ENCODE results near the gene FUZ.
A peak's percentile ranks its signal among the peaks of the same experiment; 100 is the strongest.
"Not testable (repeated sequence)": the region's sequence is repeated elsewhere in the genome, so short reads cannot be mapped to it uniquely, and the experiment has no call there.

Gene FUZ

GRCh38 chr19:49836176-49837008 is 23.3 kb upstream of the FUZ start:
- H3K4me3 ChIP-seq (ENCODE audit: low read depth, low read length) = no peak overlapping the region
- no peak for DNase-seq (ENCODE audit: low read depth)

- H3K4me3 ChIP-seq (ENCODE audit: low read depth, low read length) = no peak overlapping the region
- DNase-seq (ENCODE audit: low read depth) = no peak
Measured at GRCh38 chr19:49835562-49835961, 22.5 kb upstream of the FUZ start.

GRCh38 chr19:49833599-49833998 is 20.5 kb upstream of the FUZ start:
- no peak for DNase-seq (ENCODE audit: low read depth)
- H3K4me3 ChIP-seq (ENCODE audit: low read depth, low read length) = no peak overlapping the region

GRCh38 chr19:49832556-49832955 is 19.5 kb upstream of the FUZ start:
- no peak overlapping the region for H3K4me3 ChIP-seq (ENCODE audit: low read depth, low read length)
- no peak for DNase-seq (ENCODE audit: low read depth)

- no peak for DNase-seq (ENCODE audit: low read depth)
Measured at GRCh38 chr19:49831592-49831991, 18.5 kb upstream of the FUZ start.

GRCh38 chr19:49830766-49831165 is 17.7 kb upstream of the FUZ start:
- H3K4me3 ChIP-seq (ENCODE audit: low read depth, low read length) = no peak overlapping the region
- no peak for DNase-seq (ENCODE audit: low read depth)

More at GRCh38 chr19:49831592-49831991, 18.5 kb upstream of the FUZ start:
- H3K4me3 ChIP-seq (ENCODE audit: low read depth, low read length) = no peak overlapping the region

GRCh38 chr19:49829721-49830120 is 16.6 kb upstream of the FUZ start:
- no peak overlapping the region for H3K4me3 ChIP-seq (ENCODE audit: low read depth, low read length)
- no peak for DNase-seq (ENCODE audit: low read depth)

GRCh38 chr19:49829200-49829599 is 16.1 kb upstream of the FUZ start:
- no peak for DNase-seq (ENCODE audit: low read depth)
- H3K4me3 ChIP-seq (ENCODE audit: low read depth, low read length) = no peak overlapping the region

- H3K4me3 ChIP-seq (ENCODE audit: low read depth, low read length) = no peak overlapping the region
- no peak for DNase-seq (ENCODE audit: low read depth)
Measured at GRCh38 chr19:49827034-49827433, 13.9 kb upstream of the FUZ start.

- no peak overlapping the region for H3K4me3 ChIP-seq (ENCODE audit: low read depth, low read length)
- no peak for DNase-seq (ENCODE audit: low read depth)
Measured at GRCh38 chr19:49824662-49825061, 11.6 kb upstream of the FUZ start.

- H3K4me3 ChIP-seq (ENCODE audit: low read depth, low read length) = no peak overlapping the region
- DNase-seq (ENCODE audit: low read depth) = no peak
Measured at GRCh38 chr19:49823472-49823871, 10.4 kb upstream of the FUZ start.

- H3K4me3 ChIP-seq (ENCODE audit: low read depth, low read length) = no peak overlapping the region
- DNase-seq (ENCODE audit: low read depth) = no peak
Measured at GRCh38 chr19:49820125-49820524, 7.0 kb upstream of the FUZ start.

GRCh38 chr19:49819452-49820115 is 6.5 kb upstream of the FUZ start:
- peak overlapping the region; percentile 84 for H3K4me3 ChIP-seq (ENCODE audit: low read depth, low read length)
- DNase-seq (ENCODE audit: low read depth) = not testable (repeated sequence)

GRCh38 chr19:49818649-49819370 is 5.7 kb upstream of the FUZ start:
- DNase-seq (ENCODE audit: low read depth) = no peak
- H3K4me3 ChIP-seq (ENCODE audit: low read depth, low read length) = peak overlapping the region; percentile 84

- peak within 1 kb of the TSS; percentile 84 for H3K4me3 ChIP-seq (ENCODE audit: low read depth, low read length)
- DNase-seq (ENCODE audit: low read depth) = peak; percentile 35
Measured at GRCh38 chr19:49817964-49818648, 5.0 kb upstream of the FUZ start, which contains the start of gene MED25. Gene MED25 (plus strand): TSS chr19:49818289. CDS start chr19:49818342, 53 bp downstream.

GRCh38 chr19:49816590-49816989 is 3.5 kb upstream of the FUZ start:
- no peak for DNase-seq (ENCODE audit: low read depth)
- no peak overlapping the region for H3K4me3 ChIP-seq (ENCODE audit: low read depth, low read length)

- no peak for DNase-seq (ENCODE audit: low read depth)
- H3K4me3 ChIP-seq (ENCODE audit: low read depth, low read length) = peak overlapping the region; percentile 77
Measured at GRCh38 chr19:49814010-49814409, 918 bp upstream of the FUZ start.

- no peak for DNase-seq (ENCODE audit: low read depth)
- peak overlapping the region; percentile 77 for H3K4me3 ChIP-seq (ENCODE audit: low read depth, low read length)
Measured at GRCh38 chr19:49812452-49812996, 568 bp downstream of the FUZ start.

- no peak overlapping the region for H3K4me3 ChIP-seq (ENCODE audit: low read depth, low read length)
Measured at GRCh38 chr19:49811328-49811727, 1.8 kb downstream of the FUZ start.

More at GRCh38 chr19:49811328-49811727, 1.8 kb downstream of the FUZ start:
- no peak for DNase-seq (ENCODE audit: low read depth)

All from skeletal muscle cell (primary cell).